Bronchial epithelial cell (primary cell): ENCODE data around the gene KCMF1. TPM values are rescaled to one million over a fixed set of nuclear protein-coding genes. Genes with fewer than 3 reads are reported as not detected.
A peak's percentile ranks its signal among the peaks of the same experiment; 100 is the strongest.

ENCODE experiments used
- DNase-seq: peaks from one replicate; pipeline ENCODE4 v3.0.0-alpha.2; 2010; ENCODE audit warnings: low read depth
- FAIRE-seq: peaks from 2 replicates; lab custom pipeline; 2011; peaks lifted over from hg19 to GRCh38; lab: Jason Lieb, UNC
- H3K27me3 ChIP-seq: 2 replicates; pipeline ENCODE4 v1.5.1; 2011; ENCODE audit warnings: low read length; ENCODE audit not compliant: control insufficient read depth, insufficient read depth
- H3K36me3 ChIP-seq: 2 replicates; pipeline ENCODE4 v1.5.1; 2011; ENCODE audit warnings: low read length; ENCODE audit not compliant: control insufficient read depth, insufficient read depth
- H3K4me3 ChIP-seq: 2 replicates; pipeline ENCODE4 v1.5.1; 2011; ENCODE audit warnings: mild to moderate bottlenecking, low read depth, low read length, control low read depth
- total RNA-seq: library from RNA; depleted of rRNA; stranded (reverse); fragments of >200 nt; gene quantifications from 2 replicates; pipeline ENCODE4 v1.2.1, GENCODE V29; 2014
- TF ChIP-seq, protein P1 (sequence below): IDR thresholded peaks from 2 replicates; pipeline ENCODE4 v1.5.1; 2011; ENCODE audit warnings: mild to moderate bottlenecking, moderate library complexity, low read length, control low read depth, inconsistent platforms; ENCODE audit not compliant: insufficient read depth, severe bottlenecking

KCMF1 gene
- total RNA-seq, 1 donor from 2014 or later: 174 TPM

DNA sequence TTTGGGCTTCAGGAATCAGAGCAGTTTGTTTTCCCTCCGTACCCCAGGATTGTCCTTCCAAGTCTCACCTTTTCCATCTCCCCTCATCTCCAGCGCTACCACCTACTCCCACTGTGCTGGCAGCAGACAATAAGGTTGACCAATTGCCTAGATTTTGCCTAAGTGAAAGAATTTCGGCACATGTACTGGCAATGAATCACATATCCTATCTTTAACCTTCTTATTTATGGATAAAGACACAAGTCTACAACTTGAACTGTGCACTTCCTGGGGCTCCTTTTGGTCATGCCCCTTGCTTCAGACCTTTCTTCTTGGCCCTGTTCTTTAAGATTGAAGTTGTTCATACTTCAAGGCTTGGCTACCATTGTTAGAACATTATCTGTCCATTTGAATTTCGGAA lies 71.4 kb downstream of the KCMF1 start:
- H3K27me3 ChIP-seq: no peaks in the 10 kb centered on the region
- FAIRE-seq: no peak
- H3K4me3 ChIP-seq: no peak overlapping the region
- TF ChIP-seq, protein P1, sequence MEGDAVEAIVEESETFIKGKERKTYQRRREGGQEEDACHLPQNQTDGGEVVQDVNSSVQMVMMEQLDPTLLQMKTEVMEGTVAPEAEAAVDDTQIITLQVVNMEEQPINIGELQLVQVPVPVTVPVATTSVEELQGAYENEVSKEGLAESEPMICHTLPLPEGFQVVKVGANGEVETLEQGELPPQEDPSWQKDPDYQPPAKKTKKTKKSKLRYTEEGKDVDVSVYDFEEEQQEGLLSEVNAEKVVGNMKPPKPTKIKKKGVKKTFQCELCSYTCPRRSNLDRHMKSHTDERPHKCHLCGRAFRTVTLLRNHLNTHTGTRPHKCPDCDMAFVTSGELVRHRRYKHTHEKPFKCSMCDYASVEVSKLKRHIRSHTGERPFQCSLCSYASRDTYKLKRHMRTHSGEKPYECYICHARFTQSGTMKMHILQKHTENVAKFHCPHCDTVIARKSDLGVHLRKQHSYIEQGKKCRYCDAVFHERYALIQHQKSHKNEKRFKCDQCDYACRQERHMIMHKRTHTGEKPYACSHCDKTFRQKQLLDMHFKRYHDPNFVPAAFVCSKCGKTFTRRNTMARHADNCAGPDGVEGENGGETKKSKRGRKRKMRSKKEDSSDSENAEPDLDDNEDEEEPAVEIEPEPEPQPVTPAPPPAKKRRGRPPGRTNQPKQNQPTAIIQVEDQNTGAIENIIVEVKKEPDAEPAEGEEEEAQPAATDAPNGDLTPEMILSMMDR: no peak
- no peak for DNase-seq
- H3K36me3 ChIP-seq: peaks cover 24% of the 10 kb centered on the region

- no peaks in the 10 kb centered on the region for H3K27me3 ChIP-seq
- DNase-seq (no peak), FAIRE-seq (no peak)
- TF ChIP-seq, protein P1: no peak
- H3K36me3 ChIP-seq: peaks cover 27% of the 10 kb centered on the region
- H3K4me3 ChIP-seq: no peak overlapping the region
These were observed 77.6 kb downstream of the KCMF1 start for GRCh38 chr2:85048534-85048933.

DNA sequence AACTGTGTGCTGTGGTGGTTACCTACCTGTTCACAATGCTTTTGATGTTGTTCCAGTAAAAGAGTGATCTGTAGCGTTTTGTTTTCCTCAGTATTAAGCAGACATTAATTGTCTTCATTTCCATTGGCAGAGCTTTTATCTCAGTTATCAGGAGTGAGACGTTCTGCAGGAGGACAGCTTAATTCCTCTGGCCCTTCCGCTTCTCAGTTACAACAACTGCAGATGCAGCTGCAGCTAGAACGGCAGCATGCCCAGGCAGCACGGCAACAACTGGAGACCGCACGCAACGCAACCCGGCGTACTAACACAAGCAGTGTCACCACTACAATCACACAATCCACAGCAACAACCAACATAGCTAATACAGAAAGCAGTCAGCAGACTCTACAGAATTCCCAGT lies 78.3 kb downstream of the KCMF1 start:
- Histone ChIP-seq H3K36me3 (peaks cover 23% of the 10 kb centered on the region), H3K4me3 (no peak overlapping the region), H3K27me3 (no peaks in the 10 kb centered on the region)
- TF ChIP-seq, protein P1: no peak
- DNase-seq (no peak), FAIRE-seq (no peak)

GRCh38 chr2:85053802-85054201 lies 82.8 kb downstream of the KCMF1 start:
- TF ChIP-seq, protein P1: no peak
- Histone ChIP-seq H3K4me3 (no peak overlapping the region), H3K36me3 (peaks cover 5% of the 10 kb centered on the region), H3K27me3 (no peaks in the 10 kb centered on the region)
- FAIRE-seq (peak; percentile 85), DNase-seq (peak; percentile 87)

DNA sequence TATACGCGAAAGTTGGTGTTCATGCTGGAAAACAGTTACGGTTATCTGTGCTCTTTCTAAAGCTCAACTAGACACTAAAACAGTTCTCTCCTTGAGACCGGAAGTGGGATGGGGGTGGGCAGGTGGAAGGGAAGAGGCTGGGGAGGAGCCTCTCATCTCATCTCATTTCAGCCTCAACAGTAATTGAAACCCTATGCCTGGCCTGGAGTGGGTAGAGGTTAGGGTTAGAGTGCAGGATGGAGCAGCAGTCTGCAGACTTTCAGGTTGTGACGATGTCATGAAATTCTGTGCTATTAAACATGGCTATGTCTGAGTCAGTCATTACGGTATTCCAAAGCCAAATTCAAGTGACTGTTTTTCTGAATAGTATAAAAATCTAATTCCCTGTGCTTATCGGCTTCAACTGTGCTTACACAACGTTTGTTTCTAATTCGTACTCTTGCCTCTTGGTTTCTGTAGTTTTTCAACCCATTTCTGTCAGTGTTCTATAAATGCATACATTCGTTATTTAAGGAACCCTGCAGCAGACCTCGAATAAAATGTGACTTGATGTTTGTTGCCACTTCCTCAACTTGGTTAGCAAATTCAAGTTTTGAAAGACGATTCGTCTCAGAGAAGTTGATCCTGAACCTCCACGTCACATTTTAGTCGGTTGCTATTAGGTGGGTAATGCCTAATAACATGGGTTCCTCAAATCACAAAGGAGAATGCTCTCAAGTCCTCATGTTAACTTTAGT lies 86.4 kb downstream of the KCMF1 start:
- no peak for FAIRE-seq
- TF ChIP-seq, protein P1: no peak
- Histone ChIP-seq H3K36me3 (no peaks in the 10 kb centered on the region), H3K27me3 (no peaks in the 10 kb centered on the region), H3K4me3 (no peak overlapping the region)
- DNase-seq: no peak

- TF ChIP-seq, protein P1: no peak
- no peaks in the 10 kb centered on the region for H3K27me3 ChIP-seq
- FAIRE-seq (no peak), DNase-seq (no peak)
- H3K36me3 ChIP-seq: no peaks in the 10 kb centered on the region
- H3K4me3 ChIP-seq: no peak overlapping the region
These were observed 90.9 kb downstream of the KCMF1 start for GRCh38 chr2:85061896-85062295.
